Activated CD8-positive, alpha-beta memory T cell treated with anti-CD3 and anti-CD28 coated beads for 36 hours (primary cell): ENCODE data around the gene ACOXL. TPM values are rescaled to one million over a fixed set of nuclear protein-coding genes. Genes with fewer than 3 reads are reported as not detected.

Source experiments
- CTCF ChIA-PET: fragments of 350-600 bp; sonication (Branson Sonifier 250); formaldehyde crosslinking; loops from one replicate; lab custom pipeline; 2021; ENCODE audit warnings: antibody characterized with exemption; lab: Charles Lee
- POLR2A ChIA-PET: fragments of 350-600 bp; sonication (Branson Sonifier 250); formaldehyde crosslinking; loops from one replicate; lab custom pipeline; 2021; ENCODE audit warnings: antibody characterized with exemption; lab: Charles Lee
- total RNA-seq, 2 experiments: library from RNA; stranded (reverse); gene quantifications; one replicate each; pipeline ENCODE4 v1.2.3, GENCODE V29; 2021

Gene ACOXL
- total RNA-seq, 2 experiments from 2014 or later: 0.23 to 0.30 TPM

- ChIA-PET POLR2A (no interaction called here), CTCF (no interaction called here)
Observed at GRCh38 chr2:111157071-111157661, 424.8 kb downstream of the ACOXL start.

DNA sequence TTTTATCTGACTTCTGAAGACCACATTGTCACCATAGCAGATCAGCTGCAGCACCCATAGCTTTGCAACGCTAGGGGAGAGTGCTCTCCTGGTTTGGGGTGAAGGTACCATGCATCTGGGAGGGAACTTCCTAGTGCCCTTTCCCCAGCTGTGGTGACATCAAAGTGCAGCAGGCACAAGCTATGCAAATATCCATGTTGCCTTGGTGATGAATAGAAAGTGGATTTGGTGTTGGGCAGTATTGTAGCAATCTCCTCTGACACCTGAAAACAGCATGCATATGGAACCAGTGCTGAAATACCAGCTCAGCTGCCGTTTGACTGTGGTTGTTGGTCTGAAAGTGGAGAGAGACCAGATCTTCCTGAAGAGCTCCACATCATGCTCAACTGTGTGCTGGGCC, 425.4 kb downstream of the ACOXL start:
- CTCF ChIA-PET: no interaction called here
- POLR2A ChIA-PET: no interaction called here

DNA sequence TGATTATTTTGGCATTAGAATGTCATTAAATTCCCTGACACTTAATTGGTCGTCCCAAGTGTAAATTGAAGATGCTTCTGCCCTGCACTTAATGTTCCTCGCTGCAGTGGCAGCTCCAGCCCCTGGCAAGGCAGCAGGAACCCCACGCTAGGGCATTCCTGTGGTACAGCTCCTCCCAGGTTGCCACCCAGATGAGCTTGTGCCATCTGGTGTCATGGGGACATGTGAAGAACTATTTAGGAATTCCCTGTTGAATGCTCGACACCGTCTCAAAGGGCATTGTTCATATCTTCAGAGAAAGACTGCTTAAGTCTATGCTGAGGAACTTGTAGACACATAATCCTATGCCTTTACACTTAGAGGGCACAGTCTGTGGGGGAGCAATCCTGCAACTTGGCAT, 427.3 kb downstream of the ACOXL start:
- CTCF ChIA-PET: no interaction called here
- POLR2A ChIA-PET: no interaction called here

DNA sequence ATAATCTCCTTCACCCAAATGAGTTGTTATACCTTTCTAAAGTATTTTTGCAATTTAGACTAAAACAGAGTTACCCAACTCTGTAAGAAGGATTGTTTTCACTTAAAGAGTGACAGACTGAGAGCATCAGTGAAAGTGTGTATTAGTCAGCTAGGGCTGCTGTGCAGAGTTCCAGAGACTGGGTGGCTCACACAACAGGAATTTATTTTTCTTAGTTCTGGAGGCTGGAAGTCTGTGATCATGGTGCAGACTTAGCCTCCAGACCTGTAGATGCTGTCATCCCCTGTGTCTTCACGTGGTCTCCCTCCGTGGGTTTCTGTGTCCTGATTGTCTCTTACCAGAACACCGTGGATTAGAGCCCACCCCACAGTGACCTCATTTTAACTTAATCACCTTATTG, 428.4 kb downstream of the ACOXL start:
- ChIA-PET POLR2A (no interaction called here), CTCF (no interaction called here)

- POLR2A ChIA-PET: no interaction called here
- CTCF ChIA-PET: no interaction called here
Observed at GRCh38 chr2:111161971-111162370, 429.6 kb downstream of the ACOXL start.

DNA sequence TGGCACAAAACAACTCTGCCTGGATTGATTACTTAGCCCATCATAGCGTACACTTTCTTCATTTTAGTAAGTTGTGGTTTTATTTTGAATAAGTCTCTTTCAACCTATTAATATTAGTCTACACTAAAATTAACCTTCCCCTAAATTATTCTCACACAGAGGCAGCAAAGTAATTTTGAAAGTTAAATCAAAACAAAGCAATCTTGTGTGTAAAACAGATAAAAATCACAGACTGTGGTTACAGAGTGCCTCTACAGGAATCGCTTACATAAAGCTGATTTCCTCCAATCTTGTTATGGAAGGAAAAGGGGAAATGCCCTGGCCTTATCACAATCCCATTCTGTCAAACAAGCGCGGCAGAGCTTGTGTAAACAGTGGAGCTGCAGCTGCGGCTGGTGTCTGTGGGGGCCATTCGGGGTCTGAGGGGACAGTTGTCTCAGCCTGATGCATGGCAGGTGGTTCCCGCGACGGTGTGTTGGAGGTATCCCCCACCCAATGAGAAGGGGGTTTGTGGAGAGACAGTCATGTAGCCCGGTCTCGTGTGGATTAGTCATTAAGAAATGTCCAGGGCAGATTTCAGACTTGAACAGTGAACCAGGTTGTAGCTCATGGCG, 430.5 kb downstream of the ACOXL start:
- ChIA-PET POLR2A (no interaction called here), CTCF (no interaction called here)

DNA sequence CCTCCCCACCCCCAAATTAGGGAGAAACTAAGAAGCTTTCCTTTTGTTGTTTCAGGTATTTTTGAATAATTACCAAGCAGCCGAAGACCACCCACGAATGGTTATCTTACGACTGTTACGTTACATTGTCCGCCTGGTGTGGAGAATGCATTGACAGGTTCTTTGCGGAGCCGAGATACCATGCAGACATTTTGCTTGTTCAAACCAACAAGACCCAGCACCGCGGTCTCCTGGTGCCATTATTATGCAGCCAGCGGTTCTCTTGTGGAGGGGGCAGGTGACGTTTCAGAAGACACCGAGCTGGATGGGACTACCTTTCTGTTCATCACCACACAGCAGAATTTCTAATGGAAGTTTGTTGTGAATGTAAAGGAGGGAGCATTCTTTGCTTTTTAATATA, 431.7 kb downstream of the ACOXL start:
- POLR2A ChIA-PET: no interaction called here
- CTCF ChIA-PET: no interaction called here

- CTCF ChIA-PET: no interaction called here
- POLR2A ChIA-PET: no interaction called here
Observed at GRCh38 chr2:111165084-111165483, 432.7 kb downstream of the ACOXL start.

DNA sequence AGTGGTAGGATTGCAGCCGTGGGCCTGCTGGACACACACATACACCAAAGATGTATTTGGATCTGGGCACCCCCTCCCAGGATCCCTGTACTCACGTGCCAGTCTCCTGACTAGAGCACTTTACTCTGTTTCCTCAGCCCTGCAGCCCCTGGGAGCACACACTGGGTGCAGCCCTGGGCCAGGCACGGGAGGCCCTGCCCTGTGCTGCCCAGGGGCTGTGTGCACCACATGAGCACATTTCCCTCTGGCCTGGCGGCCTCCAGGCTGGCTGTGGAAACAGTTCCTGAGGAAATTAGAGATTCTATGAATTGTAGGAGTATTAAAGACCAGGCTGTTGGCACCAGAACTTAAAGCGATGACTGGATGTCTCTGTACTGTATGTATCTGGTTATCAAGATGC, 433.7 kb downstream of the ACOXL start:
- POLR2A ChIA-PET: no interaction called here
- CTCF ChIA-PET: no interaction called here

GRCh38 chr2:111167076-111167862, 434.9 kb downstream of the ACOXL start:
- CTCF ChIA-PET: interaction anchor here (1.1 kb wide), 1 partner anchor 26 kb away, joined by 3 read pairs; no protein-coding TSS in a partner anchor
- POLR2A ChIA-PET: interaction anchor here (1.2 kb wide), 1 partner anchor 42 kb away, joined by 3 read pairs; no protein-coding TSS in a partner anchor

DNA sequence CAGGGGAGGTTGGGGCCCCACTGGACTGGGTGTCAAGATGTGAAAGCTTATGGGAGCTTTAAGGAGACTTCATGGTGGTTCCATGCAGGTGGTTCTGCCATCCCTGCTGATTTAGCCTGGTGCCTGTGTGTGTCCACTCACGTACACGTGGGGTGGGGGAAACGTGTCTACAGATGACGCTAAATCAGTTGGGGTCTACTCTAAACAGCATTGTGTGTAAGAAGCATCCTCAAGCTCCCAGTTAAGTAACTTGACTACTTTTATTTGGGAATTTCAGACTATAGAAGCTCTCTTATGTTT, 435.4 kb downstream of the ACOXL start:
- POLR2A ChIA-PET: interaction anchor here (0.6 to 1.2 kb wide), 2 partner anchors 41 to 47 kb away, joined by 3 read pairs; partner anchors contain the start of gene BCL2L11
- CTCF ChIA-PET: interaction anchor here (1.1 kb wide), 1 partner anchor 25 kb away, joined by 3 read pairs; no protein-coding TSS in a partner anchor

Other genes starting within 250 kb of the ACOXL start
- 10 to 100 TPM in 1 of 2 experiments, 1 to 10 TPM in 1; 9.7 to 10.8 TPM for gene RGPD6, start 155.4 kb upstream of the ACOXL start, total RNA-seq
- 10 to 100 TPM; 65.0 to 65.2 TPM for gene BUB1, start 54.5 kb upstream of the ACOXL start, total RNA-seq